H1 (cell line): Measurements from ENCODE around the gene TRAF1. TPM values are rescaled to one million over a fixed set of nuclear protein-coding genes. Genes with fewer than 3 reads are reported as not detected.
A peak's percentile ranks its signal among the peaks of the same experiment; 100 is the strongest.

Experiments used
- CTCF ChIA-PET: fragments of 300-600 bp; sonication (Branson Sonifier 250); formaldehyde crosslinking; loops from one replicate; lab custom pipeline; 2021; ENCODE audit not compliant: partially characterized antibody; lab: Charles Lee
- POLR2A ChIA-PET: fragments of 300-600 bp; sonication (Branson Sonifier 250); formaldehyde crosslinking; loops from one replicate; lab custom pipeline; 2021; ENCODE audit warnings: inconsistent platforms; ENCODE audit not compliant: partially characterized antibody; lab: Charles Lee
- DNase-seq, 2 experiments: peaks; one replicate each; pipeline versions ENCODE4 v3.0.0 to v3.0.0-alpha.2; 2010 to 2022; ENCODE audit warnings: low spot score in 2 of 2, low read depth in 1 of 2, mixed read lengths in 1 of 2
- FAIRE-seq: peaks from 2 replicates; lab custom pipeline; 2011; peaks lifted over from hg19 to GRCh38; lab: Jason Lieb, UNC
- H2AFZ ChIP-seq: 2 replicates; pipeline ENCODE4 v1.8.1; 2012; ENCODE audit warnings: low read length, inconsistent platforms
- H2AK5ac ChIP-seq: 2 replicates; pipeline ENCODE4 v1.6.1; 2013; ENCODE audit warnings: low read depth, low read length
- H2BK120ac ChIP-seq: replicated peaks from 2 replicates; pipeline ENCODE3; 2013; ENCODE audit warnings: low read depth, low read length, inconsistent platforms
- H2BK12ac ChIP-seq: 2 replicates; pipeline ENCODE4 v1.6.1; 2013; ENCODE audit warnings: low read depth, low read length
- H2BK15ac ChIP-seq: 2 replicates; pipeline ENCODE4 v1.6.1; 2013; ENCODE audit warnings: low read length
- H2BK20ac ChIP-seq: 2 replicates; pipeline ENCODE4 v1.6.1; 2013; ENCODE audit warnings: low read length
- H2BK5ac ChIP-seq: 2 replicates; pipeline ENCODE4 v1.6.1; 2013; ENCODE audit warnings: low read depth, low read length
- H3K14ac ChIP-seq: 2 replicates; pipeline ENCODE4 v1.6.1; 2013; ENCODE audit warnings: inconsistent platforms; ENCODE audit not compliant: insufficient read length
- H3K18ac ChIP-seq: 2 replicates; pipeline ENCODE4 v1.6.1; 2013; ENCODE audit warnings: low read length; ENCODE audit errors: extremely low read depth
- H3K23ac ChIP-seq: 2 replicates; pipeline ENCODE4 v1.6.1; 2013; ENCODE audit warnings: inconsistent platforms; ENCODE audit not compliant: insufficient read length
- H3K23me2 ChIP-seq: 2 replicates; pipeline ENCODE4 v1.6.1; 2013; ENCODE audit warnings: low read depth, low read length
- H3K27ac ChIP-seq: 2 replicates; pipeline ENCODE4 v1.6.1; 2011; ENCODE audit warnings: low read depth, low read length, inconsistent platforms
- H3K27me3 ChIP-seq, 4 experiments: replicated peaks in 1 of 4; 1 replicate in 1 of 4; 2 replicates in 3 of 4; pipeline versions ENCODE4 v1.6.1 to v1.8.1; 2011 to 2013; ENCODE audit warnings: low read length in 3 of 4, mild to moderate bottlenecking in 3 of 4, inconsistent platforms in 2 of 4, mixed read lengths in 2 of 4, moderate library complexity in 1 of 4; ENCODE audit not compliant: control insufficient read depth in 3 of 4, insufficient read depth in 3 of 4; ENCODE audit errors: extremely low read depth in 1 of 4
- H3K36me3 ChIP-seq, 4 experiments: 2 replicates each; pipeline versions ENCODE4 v1.6.1 to v1.8.1; 2011 to 2013; ENCODE audit warnings: mild to moderate bottlenecking in 4 of 4, low read length in 3 of 4, moderate library complexity in 2 of 4, control low read depth in 1 of 4, inconsistent platforms in 1 of 4; ENCODE audit not compliant: insufficient read depth in 4 of 4, control insufficient read depth in 2 of 4
- H3K4ac ChIP-seq: replicated peaks from 2 replicates; pipeline ENCODE3; 2013; ENCODE audit warnings: low read length, low read depth, mixed read lengths, inconsistent platforms; ENCODE audit not compliant: insufficient read length
- H3K4me1 ChIP-seq, 4 experiments: replicated peaks in 1 of 4; 1 replicate in 1 of 4; 2 replicates in 3 of 4; pipeline versions ENCODE4 v1.6.1 to v1.8.1; 2011 to 2013; ENCODE audit warnings: low read length in 3 of 4, inconsistent platforms in 2 of 4, mixed read lengths in 1 of 4; ENCODE audit not compliant: insufficient read depth in 4 of 4, control insufficient read depth in 3 of 4
- H3K4me2 ChIP-seq, 2 experiments: 2 replicates each; pipeline versions ENCODE4 v1.6.1 to v1.8.1; 2011 to 2013; ENCODE audit warnings: low read depth in 2 of 2, low read length in 2 of 2, control low read depth in 1 of 2, inconsistent platforms in 1 of 2, mild to moderate bottlenecking in 1 of 2; ENCODE audit not compliant: insufficient read depth in 1 of 2
- H3K4me3 ChIP-seq, 4 experiments: fragments of 200-600, 300-600 bp in 1 of 4; sonication (generic), shearing (Covaris generic), sonication (Bioruptor Twin) in 1 of 4; 2 replicates each; pipeline versions ENCODE4 v1.5.1 to v1.8.1; 2011 to 2016; ENCODE audit warnings: low read length in 4 of 4, low read depth in 3 of 4, control low read depth in 2 of 4, inconsistent platforms in 2 of 4, mild to moderate bottlenecking in 2 of 4, mixed read lengths in 1 of 4, moderate library complexity in 1 of 4; ENCODE audit not compliant: insufficient read depth in 2 of 4; ENCODE audit errors: extremely low read depth in 1 of 4
- H3K56ac ChIP-seq: replicated peaks from 2 replicates; pipeline ENCODE3; 2013; ENCODE audit warnings: low read depth, mild to moderate bottlenecking, mixed read lengths, low read length, inconsistent platforms; ENCODE audit not compliant: insufficient read length
- H3K79me1 ChIP-seq: 2 replicates; pipeline ENCODE4 v1.6.1; 2013; ENCODE audit warnings: low read depth, low read length, control low read depth
- H3K79me2 ChIP-seq, 2 experiments: 2 replicates each; pipeline versions ENCODE4 v1.6.1 to v1.8.1; 2012 to 2013; ENCODE audit warnings: low read length in 2 of 2, mild to moderate bottlenecking in 2 of 2, inconsistent platforms in 1 of 2; ENCODE audit not compliant: insufficient read depth in 2 of 2, control insufficient read depth in 1 of 2
- H3K9ac ChIP-seq, 4 experiments: replicated peaks in 1 of 4; 1 replicate in 1 of 4; 2 replicates in 3 of 4; pipeline versions ENCODE4 v1.6.1 to v1.8.1; 2011 to 2013; ENCODE audit warnings: low read depth in 3 of 4, low read length in 3 of 4, control low read depth in 2 of 4, mild to moderate bottlenecking in 2 of 4, moderate library complexity in 2 of 4, inconsistent platforms in 1 of 4; ENCODE audit errors: extremely low read depth in 1 of 4
- H3K9me3 ChIP-seq, 2 experiments: 2 replicates each; pipeline versions ENCODE4 v1.6.1 to v1.8.1; 2012 to 2013; ENCODE audit warnings: mild to moderate bottlenecking in 2 of 2, moderate library complexity in 2 of 2, control low read depth in 1 of 2, inconsistent platforms in 1 of 2, low read depth in 1 of 2, low read length in 1 of 2, mixed read lengths in 1 of 2; ENCODE audit not compliant: insufficient read depth in 2 of 2
- H4K20me1 ChIP-seq, 2 experiments: replicated peaks in 1 of 2; 2 replicates each; pipeline versions ENCODE3 to v1.8.1; 2011 to 2013; ENCODE audit warnings: inconsistent platforms in 2 of 2, low read length in 2 of 2, mild to moderate bottlenecking in 1 of 2; ENCODE audit not compliant: insufficient read depth in 2 of 2, control insufficient read depth in 1 of 2
- H4K5ac ChIP-seq: 2 replicates; pipeline ENCODE4 v1.6.1; 2013; ENCODE audit warnings: low read length, low read depth, mixed read lengths, inconsistent platforms; ENCODE audit not compliant: insufficient read length
- H4K8ac ChIP-seq: 2 replicates; pipeline ENCODE4 v1.8.0; 2013; ENCODE audit warnings: mild to moderate bottlenecking, moderate library complexity, low read length, inconsistent platforms; ENCODE audit not compliant: insufficient read depth; ENCODE audit errors: extremely low read depth
- H4K91ac ChIP-seq: replicated peaks from 2 replicates; pipeline ENCODE3; 2013; ENCODE audit warnings: low read length, mixed read lengths, inconsistent platforms; ENCODE audit not compliant: insufficient read length
- CBX8 ChIP-seq: fragments of 300-800, 300-1000 bp; sonication (generic); IDR thresholded peaks from 2 replicates; pipeline ENCODE4 v1.7.1; 2016; ENCODE audit warnings: low read depth, low read length, borderline replicate concordance
- CHD1 ChIP-seq: IDR thresholded peaks from 2 replicates; pipeline ENCODE4 v1.6.1; 2012; ENCODE audit warnings: low read depth, low read length, improper control_type of control experiment
- GABPA ChIP-seq: IDR thresholded peaks from 2 replicates; pipeline ENCODE4 v1.6.1; 2011; ENCODE audit warnings: mild to moderate bottlenecking, low read length, moderate library complexity, borderline replicate concordance; ENCODE audit not compliant: insufficient read depth
- KDM1A ChIP-seq: fragments of 200-600, 300-600 bp; sonication (generic); IDR thresholded peaks from 2 replicates; pipeline ENCODE4 v1.7.1; 2016; ENCODE audit warnings: mild to moderate bottlenecking, low read length, borderline replicate concordance
- MAX ChIP-seq: IDR thresholded peaks from 2 replicates; pipeline ENCODE4 v1.6.1; 2012; ENCODE audit warnings: inconsistent platforms
- TAF1 ChIP-seq: IDR thresholded peaks from 2 replicates; pipeline ENCODE4 v1.6.1; 2011; ENCODE audit warnings: mild to moderate bottlenecking, low read depth, low read length
- WGBS, 2 experiments: shearing (Covaris generic) in 1 of 2; methylation state at CpG; one replicate each; pipeline versions ENCODE4 v1.1.6 to v1.1.7; 2013 to 2015; ENCODE audit warnings: low lambda C conversion rate in 2 of 2, mixed read lengths in 2 of 2, inconsistent platforms in 1 of 2, low coverage in 1 of 2, missing lambda C conversion rate in 1 of 2; ENCODE audit not compliant: insufficient replicate concordance in 2 of 2, insufficient coverage in 1 of 2, insufficient read length in 1 of 2; ENCODE audit errors: extremely low coverage in 1 of 2, missing lambda C conversion rate in 1 of 2; 5-methylcytosine and 5-hydroxymethylcytosine counted together
- polyA plus RNA-seq, 7 experiments: library from polyadenylated mRNA; depleted of rRNA in 3 of 7; stranded (reverse) in 5 of 7; unstranded in 2 of 7; fragments of >200 nt in 5 of 7; fragments of 200-250 nt in 2 of 7; gene quantifications; 1 replicate in 5 of 7; 2 replicates in 1 of 7; 4 replicates in 1 of 7; pipeline versions ENCODE4 v1.2.1 to v1.2.3, GENCODE V29; 2011 to 2013; ENCODE audit warnings: missing spikeins in 2 of 7, mixed read lengths in 2 of 7
- total RNA-seq: library from RNA; stranded (reverse); fragmentation: NEBNext Ultra II Directional; extraction: Animal tissue kit (Norgen Biotek cat#: 25700); gene quantifications from 2 replicates; pipeline ENCODE4 v1.2.1, GENCODE V29; 2021
- TF ChIP-seq, protein P1 (sequence below): IDR thresholded peaks from 2 replicates; pipeline ENCODE4 v1.6.1; 2012; ENCODE audit warnings: low read length, inconsistent platforms

The TRAF1 gene
- total and polyA plus RNA-seq, 2 of the 8 experiments (the other 6 are each of a cell fraction or from before 2014, with no cell fraction given) = 1.6 to 3.2 TPM

GRCh38 chr9:120928015-120928482 lies 1.5 kb upstream of the TRAF1 start:
- Histone ChIP-seq H3K23ac (no peak overlapping the region), H3K14ac (no peak overlapping the region), H3K79me1 (no peaks in the 10 kb centered on the region), H3K4me3 (peak overlapping the region; percentile 51 to 81 (median 64)), H3K27ac (no peak overlapping the region), H3K23me2 (peaks cover 3% of the 10 kb centered on the region; the same call in 1 of the 2 replicates), H3K4me1 (peaks cover 0 to 23% (median 13%) of the 10 kb centered on the region in 4 experiments; a peak in 6 of 7 replicates), H2AFZ (no peak overlapping the region), H3K79me2 (no peaks in the 10 kb centered on the region), H3K36me3 (no peaks in the 10 kb centered on the region; a peak in 1 of 8 replicates), H4K8ac (peak overlapping the region; percentile 82), H2AK5ac (0 out of 2 replicates have a peak overlapping the region, but pooled peaks have one; percentile 88), H3K27me3 (peaks cover 0 to 6% (median 2%) of the 10 kb centered on the region in 4 experiments; a peak in 1 of 7 replicates), H3K4ac (no peak overlapping the region), H2BK120ac (no peak overlapping the region), H4K91ac (no peak overlapping the region), H3K9me3 (no peaks in the 10 kb centered on the region), H4K5ac (no peak overlapping the region), H3K56ac (peak overlapping the region; percentile 59), H3K4me2 (peak overlapping the region; percentile 77 to 91), H3K9ac (peak overlapping the region in 1 of 4 experiments; percentile 28; a peak in 2 of 7 replicates), H2BK5ac (no peak overlapping the region; the same call in 1 of the 2 replicates), H4K20me1 (no peaks in the 10 kb centered on the region), H3K18ac (peak overlapping the region; percentile 85; the same call in 1 of the 2 replicates), H2BK20ac (no peak overlapping the region), H2BK15ac (peak overlapping the region; percentile 32; the same call in 1 of the 2 replicates), H2BK12ac (no peak overlapping the region)
- no peak for TF ChIP-seq GABPA
- peak; percentile 91; the same call in 1 of the 2 replicates for TF ChIP-seq KDM1A
- no peak for TF ChIP-seq MAX
- TF ChIP-seq CBX8 = no peak
- no peak for TF ChIP-seq CHD1
- TF ChIP-seq, protein P1, sequence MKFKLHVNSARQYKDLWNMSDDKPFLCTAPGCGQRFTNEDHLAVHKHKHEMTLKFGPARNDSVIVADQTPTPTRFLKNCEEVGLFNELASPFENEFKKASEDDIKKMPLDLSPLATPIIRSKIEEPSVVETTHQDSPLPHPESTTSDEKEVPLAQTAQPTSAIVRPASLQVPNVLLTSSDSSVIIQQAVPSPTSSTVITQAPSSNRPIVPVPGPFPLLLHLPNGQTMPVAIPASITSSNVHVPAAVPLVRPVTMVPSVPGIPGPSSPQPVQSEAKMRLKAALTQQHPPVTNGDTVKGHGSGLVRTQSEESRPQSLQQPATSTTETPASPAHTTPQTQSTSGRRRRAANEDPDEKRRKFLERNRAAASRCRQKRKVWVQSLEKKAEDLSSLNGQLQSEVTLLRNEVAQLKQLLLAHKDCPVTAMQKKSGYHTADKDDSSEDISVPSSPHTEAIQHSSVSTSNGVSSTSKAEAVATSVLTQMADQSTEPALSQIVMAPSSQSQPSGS = no peak
- no peak for TF ChIP-seq TAF1
- ChIA-PET POLR2A (interaction anchor here (1.3 kb wide), 1 partner anchor 11 kb away, joined by 4 read pairs; no protein-coding TSS in a partner anchor), CTCF (interaction anchor here (2.1 kb wide), 1 partner anchor 59 kb away, joined by 7 read pairs; no protein-coding TSS in a partner anchor)
- WGBS, 2 experiments = 51% methylated on average over 14 of the region's 14 CpGs; no CpG with 5 or more reads in 1 of the 2 experiments
- DNase-seq = no peak
- no peak for FAIRE-seq
